ENCODE data around the gene CT83.

GRCh38 chrX:116417214-116417613 is 45.6 kb downstream of the CT83 start:
- TF ChIP-seq CTCF (IDR thresholded peaks at IDR 0.05) (no peak), POLR2A (IDR thresholded peaks at IDR 0.05) (no peak)
